Pancreas (tissue), 10 donors: ENCODE results near the gene OXSR1. TPM values are rescaled to one million over a fixed set of nuclear protein-coding genes. Genes with fewer than 3 reads are reported as not detected.

Source experiments
- ATAC-seq, 4 donors: fragments of 200-7000 bp; cut with Tn5 transposase; one replicate each; pipeline versions ENCODE4 v1.8.0 to v1.9.1; 2020; ENCODE audit warnings: mild to moderate bottlenecking in 4 of 4, moderate library complexity in 4 of 4
- DNase-seq, 6 donors: peaks; one replicate each; pipeline ENCODE4 v3.0.0-alpha.2; 2020
- FAIRE-seq: peaks from 2 replicates; lab custom pipeline; 2012; peaks lifted over from hg19 to GRCh38; lab: Jason Lieb, UNC
- H3K27ac ChIP-seq, 4 donors: fragments of 200-600 bp; sonication (generic); 1 replicate in 3 of 4; 2 replicates in 1 of 4; pipeline versions ENCODE4 v1.5.0 to v1.8.0; 2020
- H3K27me3 ChIP-seq, 4 donors: fragments of 200-600 bp; one replicate each; pipeline ENCODE4 v1.8.0; 2021
- H3K36me3 ChIP-seq, 3 donors: fragments of 200-600 bp; sonication (generic) in 1 of 3; one replicate each; pipeline versions ENCODE4 v1.5.0 to v1.8.0; 2020 to 2021
- H3K4me1 ChIP-seq, 3 donors: fragments of 200-600 bp; one replicate each; pipeline ENCODE4 v1.8.0; 2021
- H3K4me3 ChIP-seq, 4 donors: fragments of 200-600 bp; sonication (generic) in 2 of 4; one replicate each; pipeline versions ENCODE4 v1.5.0 to v1.8.0; 2020 to 2021
- H3K9me3 ChIP-seq, 4 donors: fragments of 200-600 bp; one replicate each; pipeline ENCODE4 v1.8.0; 2021
- CTCF ChIP-seq, 4 donors: fragments of 200-600 bp; sonication (generic) in 3 of 4; IDR thresholded peaks; one replicate each; pipeline versions ENCODE4 v1.5.0 to v1.8.0; 2021; ENCODE audit warnings: antibody characterized with exemption in 4 of 4
- WGBS, 2 donors: extraction: QIAGEN DNeasy Blood & Tissue Kit; methylation state at CpG; one replicate each; pipeline ENCODE4 v1.1.7; 2013; 5-methylcytosine and 5-hydroxymethylcytosine counted together
- intact Hi-C, 3 donors: fragments of 100-400 bp; cut with DNase I; formaldehyde crosslinking; loops; one replicate each; pipeline versions ENCODE4 v1.11.1 to v1.14.2; 2022
- polyA plus RNA-seq, 2 donors: library from polyadenylated mRNA; stranded (reverse); fragments of 200-250 nt; gene quantifications; one replicate each; pipeline ENCODE4 v1.2.3, GENCODE V29; 2013
- total RNA-seq, 6 donors: library from RNA; stranded (reverse); fragmentation: NEBNext Ultra II Directional in 4 of 6; extraction: Animal tissue kit (Norgen Biotek cat#: 25700) in 4 of 6; gene quantifications; one replicate each; pipeline versions ENCODE4 v1.2.1 to v1.2.4, GENCODE V29; 2021 to 2023
- donor health status: healthy with polysubstance abuse.
- donor health status: DM: no; HTN: no; CAD: no; lungs with moderate emphysema.
- donor health status: DM: no; HTN: no; CAD: no.
- donor health status: control.
- donor health status: control.
- donor health status: Bipolar disorder and iron deficiency.
- donor health status: DM: yes; HTN: yes; CAD: no.
- donor health status: DM: no; HTN: no; CAD: no.
- donor health status: DM: no; HTN: no; CAD: no.
- donor health status: DM: yes; HTN: yes; CAD: no.

The OXSR1 gene
- total and polyA plus RNA-seq, 8 donors, result 6.3 to 16.0 (median 10.4) TPM

- Histone ChIP-seq H3K36me3 (peaks cover 5 to 22% (median 19%) of the 10 kb centered on the region in 3 donors), H3K4me3 (no peak overlapping the region), H3K27me3 (no peaks in the 10 kb centered on the region), H3K4me1 (no peaks in the 10 kb centered on the region), H3K27ac (no peak overlapping the region), H3K9me3 (no peaks in the 10 kb centered on the region)
- DNase-seq (peak in 5 of 6 donors; percentile 46 to 84 (median 74)), ATAC-seq (peak; percentile 63 to 91 (median 84)), FAIRE-seq (no peak)
- intact Hi-C loops, result loop anchor here in 1 of 3 donors (10.0 kb wide), 2 partner anchors 263 to 367 kb away; no protein-coding TSS in a partner anchor
- WGBS, 2 donors, result 49 to 52% methylated on average over 11 of the region's 11 CpGs
- peak; percentile 50 to 59 (median 55) for TF ChIP-seq CTCF (IDR thresholded peaks at IDR 0.05)
These were observed 47.5 kb upstream of the OXSR1 start for GRCh38 chr3:38117748-38118420.

GRCh38 chr3:38118421-38119247, 46.7 kb upstream of the OXSR1 start:
- Histone ChIP-seq H3K9me3 (no peaks in the 10 kb centered on the region), H3K27me3 (no peaks in the 10 kb centered on the region), H3K36me3 (peaks cover 5 to 28% (median 23%) of the 10 kb centered on the region in 3 donors), H3K4me3 (no peak overlapping the region), H3K27ac (no peak overlapping the region), H3K4me1 (no peaks in the 10 kb centered on the region)
- no peak for TF ChIP-seq CTCF (IDR thresholded peaks at IDR 0.05)
- 79 to 83% methylated on average over 13 of the region's 13 CpGs for WGBS, 2 donors
- peak in 1 of 6 donors; percentile 5 for DNase-seq
- ATAC-seq, result no peak
- intact Hi-C loops, result loop anchor here in 1 of 3 donors (10.0 kb wide), 2 partner anchors 264 to 366 kb away; no protein-coding TSS in a partner anchor
- FAIRE-seq, result no peak

DNA sequence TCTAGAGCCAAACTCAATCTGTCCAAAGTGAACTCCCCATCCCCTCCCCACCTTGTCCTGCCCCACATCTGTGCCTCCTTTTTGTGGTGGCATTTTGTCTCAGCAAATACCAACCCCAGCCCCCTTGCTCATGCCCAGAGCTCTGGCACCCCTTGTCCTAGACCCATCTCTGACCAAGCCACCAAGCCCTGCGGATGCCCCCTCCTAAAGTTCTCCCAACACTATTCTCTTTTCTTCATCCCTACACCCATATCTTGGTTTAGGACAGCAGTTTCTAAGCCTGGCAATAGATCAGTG, 46.1 kb upstream of the OXSR1 start:
- DNase-seq (peak in 1 of 6 donors; percentile 7), FAIRE-seq (no peak), ATAC-seq (no peak)
- Histone ChIP-seq H3K9me3 (no peaks in the 10 kb centered on the region), H3K4me1 (no peaks in the 10 kb centered on the region), H3K27ac (no peak overlapping the region), H3K4me3 (no peak overlapping the region), H3K27me3 (no peaks in the 10 kb centered on the region), H3K36me3 (peaks cover 5 to 28% (median 28%) of the 10 kb centered on the region in 3 donors)
- no peak for TF ChIP-seq CTCF (IDR thresholded peaks at IDR 0.05)
- intact Hi-C loops, result loop anchor here in 1 of 3 donors (10.0 kb wide), 2 partner anchors 264 to 366 kb away; no protein-coding TSS in a partner anchor
- 96 to 100% methylated on average over 1 of the region's 1 CpG for WGBS, 2 donors

DNA sequence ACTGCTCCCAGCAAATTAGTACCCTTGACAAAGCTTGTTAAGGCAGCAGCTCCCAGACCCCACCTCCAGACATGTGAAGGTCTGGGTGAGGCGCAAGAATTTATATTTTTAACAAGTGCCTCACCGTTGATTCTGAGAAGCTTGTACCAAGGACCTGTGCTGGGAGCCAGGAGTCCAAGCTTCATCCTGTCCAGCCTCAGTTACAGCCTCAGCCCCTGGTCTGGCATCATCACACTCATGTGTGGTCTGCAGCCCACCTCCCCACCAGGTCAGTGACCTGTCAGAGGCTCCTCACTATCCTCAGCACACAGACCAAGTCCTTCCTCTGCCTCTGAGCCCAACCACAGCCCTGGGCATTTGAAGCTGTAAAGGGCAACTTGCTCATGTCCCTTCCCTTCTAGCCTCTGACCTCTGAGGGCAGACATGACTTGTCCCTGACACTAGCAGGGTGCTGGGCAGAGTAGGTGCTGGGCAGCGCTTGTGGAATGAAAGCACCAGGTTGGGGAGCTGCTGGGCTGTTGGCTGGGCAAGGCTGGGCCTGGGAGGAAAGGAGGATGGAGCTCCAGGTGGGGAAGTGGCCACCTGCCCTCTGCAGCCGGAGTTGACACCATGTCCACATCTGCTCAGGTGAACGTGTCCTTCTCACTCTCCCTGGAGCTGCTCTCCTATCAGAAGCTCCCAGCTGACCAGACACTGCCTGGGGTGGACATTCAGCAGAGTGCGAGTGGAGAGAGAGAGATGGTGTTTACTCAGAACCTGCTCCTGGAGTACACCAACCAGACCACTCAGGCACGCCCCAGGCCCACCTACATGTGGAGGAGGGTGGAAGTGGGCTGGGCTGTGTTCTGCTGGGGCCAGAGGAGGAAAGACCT, 45.3 kb upstream of the OXSR1 start:
- TF ChIP-seq CTCF (IDR thresholded peaks at IDR 0.05), result no peak
- DNase-seq (peak in 3 of 6 donors; percentile 6 to 46 (median 10)), ATAC-seq (no peak), FAIRE-seq (no peak)
- no peaks in the 10 kb centered on the region for H3K4me1 ChIP-seq
- no peaks in the 10 kb centered on the region for H3K27me3 ChIP-seq
- no peaks in the 10 kb centered on the region for H3K9me3 ChIP-seq
- WGBS, 2 donors, result 81 to 87% methylated on average over 7 of the region's 7 CpGs
- H3K36me3 ChIP-seq, result peaks cover 5 to 32% (median 31%) of the 10 kb centered on the region in 3 donors
- H3K27ac ChIP-seq, result no peak overlapping the region
- intact Hi-C loops, result loop anchor here in 1 of 3 donors (10.0 kb wide), 2 partner anchors 265 to 365 kb away; no protein-coding TSS in a partner anchor
- H3K4me3 ChIP-seq, result no peak overlapping the region
